GM18520 (cell line): ENCODE results near the gene ZNF74.
"Not testable (repeated sequence)": the region's sequence is repeated elsewhere in the genome, so short reads cannot be mapped to it uniquely, and the experiment has no call there.

Experiments
- ATAC-seq: cut with Tn5 transposase; IDR thresholded peaks from one replicate; pipeline ENCODE4 v1.9.1; 2021; ENCODE audit not compliant: unreplicated experiment

ZNF74 gene

DNA sequence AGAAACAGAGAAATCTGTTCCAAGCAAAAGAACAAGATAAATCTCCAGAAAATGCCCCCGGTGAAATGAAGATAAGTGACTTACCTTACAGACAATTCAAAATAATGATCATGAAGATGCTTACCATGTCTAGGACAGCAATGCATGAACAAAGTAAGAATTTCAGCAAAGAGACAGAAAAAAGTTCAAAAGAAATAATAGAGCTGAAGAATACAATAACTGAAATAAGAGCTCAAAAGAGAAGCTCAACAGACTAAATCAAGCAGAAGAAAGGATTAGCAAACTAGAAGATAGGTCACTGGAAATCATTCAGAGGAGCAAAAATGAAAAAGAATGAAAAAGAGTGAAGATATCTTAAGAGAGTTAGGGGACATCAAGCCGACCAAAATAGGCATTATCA, 19.8 kb upstream of the ZNF74 start:
- not testable (repeated sequence) for ATAC-seq

DNA sequence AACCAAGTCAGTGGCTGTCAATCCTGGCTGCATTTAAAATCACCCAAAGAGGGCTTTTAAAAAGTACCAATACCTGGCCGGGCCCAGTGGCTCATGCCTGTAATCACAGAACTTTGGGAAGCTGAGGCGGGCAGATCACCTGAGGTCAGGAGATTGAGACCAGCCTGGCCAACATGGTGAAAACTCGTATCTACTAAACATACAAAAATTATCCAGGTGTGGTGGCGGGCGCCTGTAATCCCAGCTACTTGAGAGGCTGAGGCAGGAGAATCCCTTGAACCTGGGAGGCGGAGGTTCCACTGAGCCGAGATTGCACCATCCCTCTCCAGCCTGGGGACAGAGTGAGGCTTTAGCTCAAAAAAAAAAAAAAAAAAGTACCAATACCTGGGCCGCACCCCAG, 17.7 kb upstream of the ZNF74 start:
- not testable (repeated sequence) for ATAC-seq

DNA sequence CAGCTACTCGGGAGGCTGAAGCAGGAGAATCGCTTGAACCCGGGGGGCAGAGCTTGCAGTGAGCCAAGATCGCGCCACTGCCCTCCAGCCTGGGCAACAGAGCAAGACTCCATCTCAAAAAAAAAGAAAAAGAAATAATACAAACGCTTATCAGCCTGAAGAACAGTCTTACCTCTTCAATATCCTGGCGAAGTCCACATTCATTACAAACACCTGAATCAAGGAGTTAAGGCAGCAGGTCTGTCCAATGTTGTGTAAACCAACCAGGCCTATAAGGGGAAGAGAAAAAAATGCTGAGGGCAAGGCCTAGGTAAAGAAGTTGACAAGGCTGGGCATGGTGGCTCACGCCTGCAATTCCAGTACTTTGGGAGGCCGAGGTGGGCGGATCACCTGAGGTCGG, 17.0 kb upstream of the ZNF74 start:
- not testable (repeated sequence) for ATAC-seq

DNA sequence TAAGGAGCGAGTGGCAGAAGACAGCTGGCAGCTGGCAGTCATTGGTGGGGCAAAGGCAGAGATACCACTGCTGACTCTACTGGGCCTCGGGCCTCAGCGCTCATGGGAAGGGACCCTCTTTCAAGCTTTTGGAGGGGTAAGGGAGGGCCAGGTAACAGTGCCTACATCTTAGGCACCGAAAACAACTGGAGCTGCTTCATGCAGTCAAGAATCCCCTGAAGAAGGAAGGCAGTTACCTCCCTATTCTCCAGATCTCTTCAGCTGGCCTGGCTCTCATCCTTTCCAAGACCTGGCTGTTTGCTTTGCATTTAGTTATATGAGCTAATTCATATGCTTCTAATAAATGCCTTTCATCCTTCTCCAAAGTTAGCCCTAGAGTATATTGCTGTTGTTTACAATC, 15.8 kb upstream of the ZNF74 start:
- no peak for ATAC-seq

DNA sequence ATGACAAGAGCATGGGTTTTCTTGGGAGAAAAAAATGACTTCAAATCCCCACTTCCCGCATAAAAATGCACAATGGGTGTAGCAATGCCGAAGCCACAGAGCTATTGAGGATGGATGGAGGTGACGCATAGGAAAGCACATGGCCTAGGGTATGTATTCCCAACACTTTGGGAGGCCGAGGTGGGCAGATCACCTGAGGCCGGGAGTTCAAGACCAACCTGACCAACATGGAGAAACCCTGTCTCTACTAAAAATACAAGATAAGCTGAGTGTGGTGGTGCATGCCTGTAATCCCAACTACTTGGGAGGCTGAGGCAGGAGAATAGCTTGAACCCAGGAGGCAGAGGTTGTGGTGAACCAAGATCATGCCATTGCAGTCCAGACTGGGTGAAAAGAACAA, 15.3 kb upstream of the ZNF74 start:
- not testable (repeated sequence) for ATAC-seq

DNA sequence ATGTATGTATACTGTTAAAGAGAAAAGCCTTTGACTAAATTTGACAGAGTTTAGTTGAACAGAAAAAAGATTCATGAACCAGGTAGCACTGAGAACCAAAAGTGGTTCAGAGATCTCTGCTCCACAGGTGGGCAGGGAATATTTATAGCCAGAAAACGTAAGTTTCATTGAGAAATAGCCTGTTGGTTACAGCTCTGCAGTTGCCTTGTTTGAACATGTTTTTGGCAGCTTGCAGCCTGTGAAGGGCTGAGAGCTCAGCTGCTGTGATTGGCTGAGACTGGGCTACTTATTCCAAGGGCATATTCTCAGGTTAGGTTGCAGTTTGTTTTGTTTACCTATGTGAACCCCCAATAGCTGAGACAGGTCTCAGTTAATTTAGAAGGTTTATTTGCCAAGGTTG, 13.5 kb upstream of the ZNF74 start:
- no peak for ATAC-seq

DNA sequence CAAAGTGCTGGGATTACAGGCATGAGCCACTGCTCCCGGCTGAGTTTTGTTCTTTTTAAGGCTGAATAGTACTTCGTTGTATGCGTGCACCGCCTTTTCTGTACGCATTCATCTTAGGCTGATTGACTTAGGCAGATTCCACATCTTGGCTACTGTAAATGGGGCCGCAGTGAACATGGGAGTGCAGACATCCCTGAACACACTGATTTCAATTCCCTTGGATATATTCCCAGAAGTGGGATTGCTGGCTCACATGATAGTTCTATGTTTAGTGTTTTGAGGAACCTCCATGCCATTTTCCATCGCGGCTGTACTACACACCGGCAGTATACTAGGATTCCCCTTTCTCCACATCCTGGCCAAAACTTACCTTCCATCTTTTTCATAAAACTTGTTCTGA, 10.4 kb upstream of the ZNF74 start:
- ATAC-seq, result no peak

DNA sequence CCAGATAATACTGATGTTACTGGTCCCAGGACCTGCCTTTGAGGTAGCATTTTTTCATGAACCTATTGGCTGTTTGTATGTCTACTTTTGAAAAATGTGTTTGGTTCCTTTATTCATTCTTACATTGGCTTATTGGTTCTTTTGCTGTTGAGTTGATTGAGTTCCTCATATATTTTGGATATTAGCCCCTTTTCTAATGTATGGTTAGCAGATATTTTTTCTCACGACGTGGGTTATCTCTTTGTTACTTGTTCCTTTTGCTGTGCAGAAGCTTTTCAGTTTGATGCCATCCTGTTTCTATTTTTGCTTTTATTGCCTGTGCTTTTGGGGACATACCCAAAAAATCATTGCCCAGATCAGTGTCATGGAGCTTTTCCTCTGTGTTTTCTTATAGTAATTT, 9.8 kb upstream of the ZNF74 start:
- ATAC-seq, result no peak

DNA sequence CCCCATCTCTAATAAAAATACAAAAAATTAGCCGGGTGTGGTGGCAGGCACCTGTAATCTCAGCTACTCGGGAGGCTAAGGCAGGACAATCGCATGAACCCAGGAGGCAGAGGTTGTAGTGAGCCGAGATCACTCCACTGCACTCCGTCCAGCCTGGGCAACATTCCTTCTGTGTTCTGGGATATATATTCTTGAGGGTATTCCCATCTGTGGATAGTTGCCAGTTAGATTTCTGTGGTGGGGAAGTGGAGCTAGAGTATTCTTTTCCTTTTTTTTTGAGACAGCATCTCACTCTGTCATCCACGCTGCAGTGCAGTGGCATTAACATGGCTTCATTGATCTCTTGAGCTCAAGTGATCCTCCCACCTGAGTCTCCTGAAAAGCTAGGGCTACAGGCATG, 9.1 kb upstream of the ZNF74 start:
- no peak for ATAC-seq

DNA sequence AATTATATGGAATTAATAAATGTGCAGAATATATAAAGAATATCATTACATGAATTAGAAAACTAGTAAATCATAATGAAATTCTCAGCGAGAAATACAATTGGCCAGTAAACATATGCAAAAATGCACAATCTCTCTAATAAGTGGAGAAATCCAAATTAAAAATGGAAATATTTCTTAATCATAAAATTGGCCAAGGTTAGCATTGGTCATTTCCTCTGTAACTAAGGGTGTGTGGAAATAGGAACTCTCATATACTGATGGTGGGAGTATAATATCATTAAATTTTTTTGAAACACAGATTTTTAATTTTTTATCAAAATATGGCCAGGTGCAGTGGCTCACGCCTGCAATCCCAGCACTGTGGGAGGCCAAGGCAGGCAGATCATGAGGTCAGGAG, 7.6 kb upstream of the ZNF74 start:
- ATAC-seq, result no peak

DNA sequence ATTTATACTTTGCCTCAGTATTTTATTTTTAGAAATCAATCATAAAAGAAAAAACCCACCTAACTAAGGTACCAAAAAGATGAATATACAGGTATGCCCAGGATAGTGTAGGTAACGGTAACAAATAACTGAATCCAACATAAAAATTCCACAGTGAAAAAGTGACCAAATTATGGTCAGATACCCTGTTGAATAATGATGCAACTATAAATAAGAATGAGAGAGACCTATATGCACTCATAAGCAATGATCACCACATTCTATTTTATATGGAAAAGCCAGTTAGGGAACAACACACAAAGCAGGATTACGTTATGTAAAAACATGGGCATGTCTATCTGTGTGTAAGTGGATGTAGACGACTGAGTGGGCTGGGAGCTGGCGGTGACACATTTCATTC, 7.0 kb upstream of the ZNF74 start:
- ATAC-seq, result no peak

DNA sequence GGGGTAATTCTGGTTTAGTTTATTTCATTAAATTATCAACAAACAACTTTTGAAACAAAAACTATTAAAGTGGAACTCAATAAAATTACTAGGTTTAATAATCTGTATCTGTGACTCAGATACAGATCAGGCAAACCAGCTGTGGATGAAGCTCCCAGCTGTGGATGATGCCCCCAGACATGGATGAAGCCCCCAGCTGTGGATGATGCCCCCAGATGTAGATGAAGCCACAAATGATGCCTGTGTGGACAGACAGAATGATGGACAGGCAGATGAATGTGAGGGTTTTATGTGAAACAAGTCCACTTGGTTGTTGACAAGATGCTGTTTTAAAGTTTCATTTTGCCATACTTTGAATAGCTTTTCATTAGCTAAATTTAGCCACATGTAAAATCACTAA, 5.8 kb upstream of the ZNF74 start:
- no peak for ATAC-seq

DNA sequence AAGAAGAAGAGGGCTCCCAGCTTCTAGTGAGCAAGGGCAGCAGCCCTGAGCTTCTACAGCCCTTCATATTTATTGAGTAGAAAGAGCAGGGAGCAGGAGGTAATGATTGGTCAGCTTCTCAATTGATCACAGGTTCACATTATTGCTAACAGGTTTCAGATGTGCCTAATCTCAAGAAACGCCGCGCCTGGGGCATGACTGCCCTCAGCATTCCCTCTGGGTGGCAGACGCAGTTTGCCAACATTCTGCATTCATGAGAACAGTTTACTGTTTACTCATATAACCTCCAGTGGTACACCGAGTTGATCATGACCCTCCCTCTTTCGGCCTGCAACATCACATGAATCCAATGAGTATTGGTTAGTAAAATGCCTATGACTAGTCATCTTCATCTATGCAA, 4.7 kb upstream of the ZNF74 start:
- ATAC-seq, result no peak

DNA sequence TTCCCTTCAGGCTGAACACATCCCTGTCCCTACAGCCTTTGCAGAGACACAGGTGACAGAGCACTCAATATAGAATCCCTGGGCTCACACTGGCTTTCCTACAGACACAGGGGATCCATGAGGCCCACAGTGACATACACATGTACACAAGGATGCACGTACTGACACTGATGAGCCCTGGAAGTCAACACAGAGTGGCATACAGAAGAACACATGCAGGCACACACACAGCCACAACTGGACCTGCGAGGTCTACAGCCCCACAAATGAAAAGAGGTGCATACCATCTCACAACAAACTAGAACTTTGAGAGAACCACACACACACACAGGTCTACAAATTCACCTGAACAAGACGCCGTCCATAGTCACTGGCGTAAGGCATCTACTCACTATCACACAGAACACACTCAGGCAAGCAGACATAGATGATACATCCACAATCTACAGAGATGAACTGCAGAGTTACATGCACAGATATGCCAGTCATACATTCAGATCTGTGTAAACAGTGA, 3.5 kb upstream of the ZNF74 start:
- ATAC-seq, result no peak

DNA sequence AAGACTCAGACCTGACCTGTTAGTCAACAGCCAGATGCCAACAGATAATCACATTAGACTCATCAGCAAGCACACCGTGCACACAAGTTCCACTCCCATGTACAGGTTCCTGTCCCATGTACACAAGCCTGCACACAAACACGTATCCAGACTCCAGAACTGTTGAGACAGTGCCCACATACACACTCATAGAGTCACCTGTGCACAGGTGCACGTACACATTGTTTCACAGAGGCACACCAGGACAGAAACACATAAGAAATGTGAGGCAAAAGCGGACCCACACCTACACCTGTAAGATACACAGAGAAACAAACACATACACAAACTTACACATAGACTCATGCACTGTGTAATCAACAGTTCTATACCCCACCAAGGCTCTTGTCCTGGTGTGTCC, 2.7 kb upstream of the ZNF74 start:
- no peak for ATAC-seq

DNA sequence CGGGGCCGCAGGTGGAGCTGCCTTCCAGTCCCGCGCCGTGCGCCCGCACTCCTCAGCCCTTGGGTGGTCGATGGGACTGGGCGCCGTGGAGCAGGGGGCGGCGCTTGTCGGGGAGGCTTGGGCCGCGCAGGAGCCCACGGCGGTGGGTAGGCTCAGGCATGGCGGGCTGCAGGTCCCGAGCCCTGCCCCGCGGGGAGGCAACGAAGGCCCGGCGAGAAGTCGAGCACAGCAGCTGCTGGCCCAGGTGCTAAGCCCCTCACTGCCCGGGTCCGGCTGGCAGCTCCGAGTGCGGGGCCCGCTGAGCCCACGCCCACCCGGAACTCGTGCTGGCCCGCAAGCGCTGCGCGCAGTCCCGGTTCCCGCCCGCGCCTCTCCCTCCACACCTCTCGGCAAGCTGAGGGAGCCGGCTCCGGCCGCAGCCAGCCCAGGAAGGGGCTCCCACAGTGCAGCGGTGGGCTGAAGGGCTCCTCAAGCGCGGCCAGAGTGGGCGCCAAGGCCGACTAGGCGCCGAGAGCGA, 1.5 kb upstream of the ZNF74 start:
- not testable (repeated sequence) for ATAC-seq

DNA sequence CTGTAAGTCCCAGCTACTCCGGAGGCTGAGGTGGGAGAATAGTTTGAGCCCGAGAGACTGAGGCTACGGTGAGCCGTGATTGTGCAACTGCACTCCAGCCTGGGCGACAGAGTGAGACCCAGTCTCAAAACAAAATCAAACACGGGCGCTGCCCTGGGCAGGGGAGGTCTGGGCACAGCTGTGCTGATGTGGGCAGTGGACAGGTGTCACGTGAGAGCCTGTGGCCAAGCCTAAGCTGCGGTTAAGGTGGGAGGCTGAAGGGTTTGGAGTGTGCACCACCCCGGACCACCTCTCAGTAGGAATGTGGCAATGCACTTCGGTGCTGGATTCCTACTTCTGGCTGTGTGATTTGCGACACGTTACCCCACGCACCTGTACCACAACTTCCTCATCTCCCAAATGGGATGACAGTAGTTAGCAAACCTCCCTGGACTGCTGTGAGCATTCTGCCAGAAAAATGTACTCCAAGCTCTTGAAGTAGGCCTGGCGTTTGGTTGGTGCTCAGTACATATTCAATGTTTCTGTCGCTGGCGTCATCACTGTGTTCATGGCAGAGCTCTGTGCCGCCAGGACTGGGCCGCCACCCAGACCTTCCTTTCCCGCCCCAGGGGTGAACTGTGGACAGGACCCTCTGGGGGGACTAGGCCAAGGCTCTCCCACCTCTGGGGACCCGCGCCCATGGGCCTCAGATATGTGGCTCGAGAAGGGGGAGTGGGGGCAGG, 807 bp upstream of the ZNF74 start:
- no peak for ATAC-seq

DNA sequence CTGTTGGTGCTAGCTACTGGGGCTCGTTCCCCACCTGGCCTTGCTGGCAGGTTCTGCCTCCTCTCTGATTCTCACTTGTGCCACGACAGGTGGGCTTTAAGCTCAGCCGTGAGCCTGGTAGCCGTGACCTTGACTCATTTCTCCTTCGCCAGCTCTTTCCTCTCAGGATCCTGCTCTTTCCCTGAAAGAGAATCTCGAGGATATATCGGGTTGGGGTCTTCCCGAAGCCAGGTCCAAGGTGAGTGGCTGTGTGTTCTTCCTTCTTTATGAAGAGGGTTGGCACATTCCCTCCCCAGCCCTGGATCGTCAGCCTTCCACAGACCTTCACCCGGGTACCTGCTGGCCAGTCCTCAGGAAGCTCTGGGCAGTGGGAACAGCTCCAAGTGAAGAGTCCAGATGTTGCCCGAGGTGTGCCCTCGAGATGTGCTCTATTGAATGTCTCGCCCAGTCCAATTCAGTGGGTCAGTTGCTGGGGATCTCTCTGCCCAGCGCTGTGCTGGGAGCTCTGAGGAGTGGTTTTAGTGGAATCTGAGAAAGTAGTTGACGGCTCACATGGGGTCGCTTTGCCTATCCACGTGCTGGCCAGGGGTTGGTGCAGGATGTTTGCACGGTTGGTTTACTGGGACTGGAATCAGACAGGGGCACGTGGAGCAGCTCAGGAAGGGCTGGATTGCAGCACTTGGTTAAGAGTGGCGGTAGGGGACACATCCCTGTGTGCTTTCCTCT, 1.4 kb downstream of the ZNF74 start:
- no peak for ATAC-seq

DNA sequence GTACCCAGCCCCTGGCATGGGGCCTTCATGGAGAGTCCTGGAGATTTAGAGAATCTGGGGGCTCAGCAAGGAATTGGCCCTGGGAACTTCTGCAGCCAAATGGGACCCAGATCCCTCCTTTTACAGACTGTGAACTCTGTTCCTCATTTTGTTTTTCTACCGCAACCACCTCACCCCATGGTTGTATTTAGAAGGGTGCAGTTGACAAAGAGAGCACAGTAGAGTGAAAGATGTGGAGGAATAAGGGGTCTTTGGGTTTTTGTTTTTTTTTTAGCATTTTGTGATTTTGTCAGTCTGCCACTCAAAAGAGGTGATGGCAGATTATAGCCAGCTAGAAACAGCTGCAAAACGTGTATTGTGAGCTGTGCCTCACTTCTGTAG, 1.9 kb downstream of the ZNF74 start:
- no peak for ATAC-seq

DNA sequence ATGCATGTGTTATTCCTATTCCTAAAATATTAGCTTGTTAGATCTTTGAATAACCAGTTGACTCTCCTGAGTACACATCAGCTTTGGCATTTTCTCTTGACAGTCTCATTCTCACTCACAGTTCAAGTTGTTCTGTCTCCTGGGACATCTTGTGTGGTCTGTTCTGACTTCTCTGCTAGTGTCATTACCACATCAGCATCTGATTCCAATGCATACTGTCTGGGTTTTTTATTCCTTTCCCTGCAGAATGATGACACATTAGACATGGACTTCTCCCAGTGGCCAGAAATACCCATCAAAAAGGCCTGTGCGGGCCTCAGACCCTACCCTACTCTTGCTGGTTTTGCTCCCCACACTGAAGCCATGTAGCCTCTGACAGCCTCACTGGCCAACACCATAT, 2.7 kb downstream of the ZNF74 start:
- ATAC-seq, result no peak

DNA sequence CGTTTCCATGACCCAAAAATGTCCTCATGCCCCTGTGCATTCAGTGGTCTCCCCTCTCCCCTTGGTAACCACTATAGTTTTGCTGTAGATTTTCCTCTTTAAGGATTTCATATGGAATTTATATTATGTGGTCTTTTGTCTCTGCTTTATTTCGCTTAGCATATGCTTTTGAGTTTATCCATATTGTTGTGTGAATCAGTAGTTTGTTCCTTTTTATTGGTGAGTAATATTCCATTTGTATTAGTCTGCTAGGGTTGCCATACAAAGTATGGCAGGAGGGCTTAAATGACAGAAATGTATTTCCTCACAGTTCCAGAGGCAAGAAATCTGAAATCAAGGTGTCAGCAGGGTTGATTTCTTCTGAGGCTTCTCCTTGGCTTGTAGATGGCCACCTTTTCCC, 3.5 kb downstream of the ZNF74 start:
- no peak for ATAC-seq

DNA sequence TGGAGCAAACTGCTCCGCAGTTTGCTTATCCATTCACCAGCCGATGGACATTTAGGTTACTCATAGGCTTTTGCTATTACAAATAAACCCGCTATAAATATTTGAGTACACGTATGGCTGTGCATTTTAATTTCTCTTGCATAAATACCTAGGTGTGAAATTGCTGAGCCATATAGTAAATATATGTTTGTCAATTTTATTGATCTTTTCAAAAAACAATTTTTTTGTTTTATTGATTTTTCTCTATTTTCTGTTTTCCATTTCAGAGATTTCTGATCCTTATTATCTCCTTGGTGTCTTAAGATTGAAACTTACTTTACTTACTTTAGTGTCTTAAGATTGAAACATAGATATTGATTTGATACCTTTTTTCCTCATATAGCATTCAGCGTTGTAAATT, 4.5 kb downstream of the ZNF74 start:
- no peak for ATAC-seq
